ENCODE results near the gene SOX18. TPM values are rescaled to one million over a fixed set of nuclear protein-coding genes. Genes with fewer than 3 reads are reported as not detected.

Gene SOX18
- total RNA-seq, 1 donor from 2014 or later = 1.0 TPM

DNA sequence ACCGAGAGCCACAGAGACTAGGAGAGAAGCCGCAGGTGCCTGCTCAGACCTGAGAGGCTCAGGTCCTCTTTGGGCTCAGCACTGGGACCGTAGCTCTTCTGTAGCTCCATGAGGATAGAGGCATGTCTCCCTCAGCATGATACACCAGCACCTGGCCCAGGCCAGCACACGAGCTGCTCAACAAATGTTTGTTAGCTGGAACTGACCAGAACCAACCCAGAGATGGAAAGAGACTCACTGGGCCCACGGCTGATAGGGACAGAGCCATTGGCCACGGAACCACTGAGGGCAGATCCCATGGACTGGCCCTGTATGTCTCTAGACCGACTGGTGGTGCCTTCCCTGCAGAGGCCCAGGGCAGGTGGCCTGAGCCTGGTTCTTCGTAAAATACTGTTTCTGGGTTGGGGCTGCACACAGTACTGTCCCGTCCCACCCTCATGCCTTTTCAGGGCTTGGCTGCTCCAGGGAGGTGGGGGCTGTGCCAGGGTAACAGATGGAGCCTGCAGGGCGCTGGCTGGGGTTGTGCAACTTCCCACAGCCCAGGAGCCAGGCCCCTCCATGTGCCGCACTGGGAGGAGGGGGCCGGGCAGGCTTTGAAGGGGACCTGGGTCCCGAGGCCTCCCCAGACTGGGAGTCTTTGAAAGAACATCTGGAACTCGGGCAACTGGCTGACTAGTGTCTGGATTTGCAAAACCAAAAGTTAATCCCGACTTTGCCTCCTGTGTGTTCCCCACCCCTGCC is 8.2 kb downstream of the SOX18 start:
- no peak for DNase-seq (ENCODE audit: low spot score)
- H3K9me3 Mint-ChIP-seq = no peaks in the 10 kb centered on the region
- no peaks in the 10 kb centered on the region for H3K36me3 Mint-ChIP-seq (ENCODE audit: low read depth)
- peaks cover 4% of the 10 kb centered on the region for H3K27me3 Mint-ChIP-seq (ENCODE audit: low read depth)
- H3K4me3 Mint-ChIP-seq (ENCODE audit: low read depth) = peak overlapping the region; percentile 57
- peaks cover 25% of the 10 kb centered on the region for H3K4me1 Mint-ChIP-seq (ENCODE audit: low read depth)
- intact Hi-C loops (cut with micrococcal nuclease) = no loop called here
- H3K27ac Mint-ChIP-seq = peak overlapping the region; percentile 31

- H3K27me3 Mint-ChIP-seq (ENCODE audit: low read depth) = no peaks in the 10 kb centered on the region
- H3K9me3 Mint-ChIP-seq = no peaks in the 10 kb centered on the region
- peaks cover 25% of the 10 kb centered on the region for H3K4me1 Mint-ChIP-seq (ENCODE audit: low read depth)
- H3K27ac Mint-ChIP-seq = no peak overlapping the region
- intact Hi-C loops (cut with micrococcal nuclease) = no loop called here
- no peak overlapping the region for H3K4me3 Mint-ChIP-seq (ENCODE audit: low read depth)
- peaks cover under 1% of the 10 kb centered on the region for H3K36me3 Mint-ChIP-seq (ENCODE audit: low read depth)
- DNase-seq (ENCODE audit: low spot score) = no peak
These were observed 9.0 kb downstream of the SOX18 start for GRCh38 chr20:64040231-64041039.

- intact Hi-C loops (cut with micrococcal nuclease) = loop anchor here (1.0 to 10.0 kb wide), 2 partner anchors 59 to 145 kb away; partner anchors contain the start of gene DNAJC5
- Mint-ChIP-seq H3K4me3 (ENCODE audit: low read depth) (peak overlapping the region; percentile 64), H3K27ac (peak overlapping the region; percentile 4), H3K36me3 (ENCODE audit: low read depth) (peaks cover 3% of the 10 kb centered on the region), H3K9me3 (no peaks in the 10 kb centered on the region), H3K4me1 (ENCODE audit: low read depth) (peaks cover 33% of the 10 kb centered on the region), H3K27me3 (ENCODE audit: low read depth) (no peaks in the 10 kb centered on the region)
- no peak for DNase-seq (ENCODE audit: low spot score)
These were observed 9.9 kb downstream of the SOX18 start for GRCh38 chr20:64039293-64040160.

- Mint-ChIP-seq H3K9me3 (no peaks in the 10 kb centered on the region), H3K36me3 (ENCODE audit: low read depth) (peaks cover 9% of the 10 kb centered on the region), H3K27me3 (ENCODE audit: low read depth) (no peaks in the 10 kb centered on the region), H3K27ac (no peak overlapping the region), H3K4me1 (ENCODE audit: low read depth) (peaks cover 38% of the 10 kb centered on the region), H3K4me3 (ENCODE audit: low read depth) (peak overlapping the region; percentile 66)
- intact Hi-C loops (cut with micrococcal nuclease) = loop anchor here (1.0 to 10.0 kb wide), 2 partner anchors 58 to 144 kb away; partner anchors contain the start of gene DNAJC5
- peak; percentile 73 for DNase-seq (ENCODE audit: low spot score)
These were observed 10.7 kb downstream of the SOX18 start for GRCh38 chr20:64038565-64039292.

DNA sequence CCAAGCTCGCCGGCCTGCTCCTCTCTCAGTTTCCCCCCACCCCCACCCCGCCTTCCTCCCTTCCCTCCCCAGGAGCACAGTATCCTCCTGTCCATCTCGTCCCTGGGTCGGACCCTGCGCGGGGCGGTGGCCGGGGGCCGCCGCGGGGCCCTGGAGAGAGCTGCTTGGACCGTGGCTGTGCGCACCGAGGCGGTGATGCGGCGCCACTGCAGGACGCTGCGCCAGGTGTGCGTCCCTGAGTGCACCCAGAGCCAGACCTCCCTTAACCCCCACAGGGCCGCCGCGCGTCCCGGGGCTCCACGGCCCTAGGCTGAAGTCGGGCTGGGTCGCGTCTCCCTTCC is 11.2 kb downstream of the SOX18 start:
- Mint-ChIP-seq H3K36me3 (ENCODE audit: low read depth) (peaks cover 10% of the 10 kb centered on the region), H3K4me1 (ENCODE audit: low read depth) (peaks cover 38% of the 10 kb centered on the region), H3K27me3 (ENCODE audit: low read depth) (no peaks in the 10 kb centered on the region), H3K27ac (no peak overlapping the region), H3K4me3 (ENCODE audit: low read depth) (peak overlapping the region; percentile 74), H3K9me3 (no peaks in the 10 kb centered on the region)
- DNase-seq (ENCODE audit: low spot score) = no peak
- intact Hi-C loops (cut with micrococcal nuclease) = loop anchor here (10.0 kb wide), 1 partner anchor 143 kb away; the partner anchor contains the start of gene DNAJC5

GRCh38 chr20:64037498-64038213 is 11.8 kb downstream of the SOX18 start:
- no peak for DNase-seq (ENCODE audit: low spot score)
- Mint-ChIP-seq H3K4me3 (ENCODE audit: low read depth) (peak overlapping the region; percentile 74), H3K4me1 (ENCODE audit: low read depth) (peaks cover 38% of the 10 kb centered on the region), H3K27me3 (ENCODE audit: low read depth) (no peaks in the 10 kb centered on the region), H3K9me3 (no peaks in the 10 kb centered on the region), H3K27ac (peak overlapping the region; percentile 80), H3K36me3 (ENCODE audit: low read depth) (peaks cover 10% of the 10 kb centered on the region)
- intact Hi-C loops (cut with micrococcal nuclease) = loop anchor here (10.0 kb wide), 1 partner anchor 143 kb away; the partner anchor contains the start of gene DNAJC5

DNA sequence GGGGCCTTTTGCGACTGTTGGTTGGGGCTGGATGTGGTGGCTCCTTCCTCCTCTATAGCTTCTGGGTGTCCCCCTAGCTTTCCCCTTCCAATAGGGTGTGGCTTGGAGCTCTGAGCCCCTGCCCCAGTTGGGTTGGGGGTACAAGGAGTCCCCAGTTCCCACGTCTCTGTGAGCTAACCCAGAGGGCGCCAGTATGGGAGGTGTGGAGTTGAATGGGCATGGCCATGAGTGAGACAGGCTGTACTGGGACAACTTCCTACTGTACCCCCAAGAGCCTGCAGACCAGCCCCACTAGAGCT is 12.3 kb downstream of the SOX18 start:
- intact Hi-C loops (cut with micrococcal nuclease) = loop anchor here (10.0 kb wide), 1 partner anchor 142 kb away; the partner anchor contains the start of gene DNAJC5
- DNase-seq (ENCODE audit: low spot score) = no peak
- H3K9me3 Mint-ChIP-seq = no peaks in the 10 kb centered on the region
- H3K4me1 Mint-ChIP-seq (ENCODE audit: low read depth) = peaks cover 37% of the 10 kb centered on the region
- H3K27me3 Mint-ChIP-seq (ENCODE audit: low read depth) = no peaks in the 10 kb centered on the region
- H3K4me3 Mint-ChIP-seq (ENCODE audit: low read depth) = peak overlapping the region; percentile 74
- peaks cover 13% of the 10 kb centered on the region for H3K36me3 Mint-ChIP-seq (ENCODE audit: low read depth)
- peak overlapping the region; percentile 63 for H3K27ac Mint-ChIP-seq

DNA sequence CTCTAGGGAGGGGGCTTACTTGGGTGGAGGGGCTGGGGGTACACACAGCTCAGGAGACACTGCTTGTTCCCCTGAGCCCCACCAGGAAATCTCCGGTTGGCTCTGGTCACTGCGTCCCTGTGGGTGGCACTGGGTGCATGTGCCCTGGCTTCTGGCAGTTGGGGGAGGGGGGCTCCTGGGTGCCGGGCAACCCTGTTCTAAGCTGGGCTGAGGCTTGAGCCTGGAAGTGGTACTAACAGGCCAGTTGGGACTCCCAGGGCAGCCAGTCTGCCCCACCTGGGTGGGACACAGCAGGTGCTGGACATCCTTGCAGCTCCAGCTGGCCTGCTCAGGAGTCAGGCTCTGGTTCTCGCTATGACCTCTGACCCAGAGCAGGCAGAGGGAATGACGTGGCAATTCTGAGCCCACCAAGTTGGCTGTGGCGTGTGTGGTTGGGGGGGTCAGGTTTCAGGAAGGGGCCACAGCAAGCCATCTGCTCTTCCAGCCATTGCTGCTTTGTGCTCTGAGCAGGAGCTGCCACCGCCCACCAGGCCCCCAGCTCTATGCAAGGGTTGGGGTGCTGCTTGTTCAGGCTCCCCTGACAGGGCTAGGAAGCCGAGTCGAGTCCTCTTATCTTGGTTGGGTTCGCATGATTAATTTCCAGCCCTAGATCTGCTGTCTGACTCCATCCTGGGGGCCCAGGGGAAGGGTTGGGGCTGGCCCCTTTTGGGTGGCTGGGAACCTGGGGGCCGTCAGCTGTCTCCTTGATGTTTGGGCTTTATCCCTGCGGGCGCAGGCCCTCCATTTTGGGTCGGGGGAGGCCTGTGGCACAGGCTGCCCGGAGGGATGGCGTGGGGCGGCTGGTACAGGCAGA is 12.9 kb downstream of the SOX18 start:
- no peak for DNase-seq (ENCODE audit: low spot score)
- intact Hi-C loops (cut with micrococcal nuclease) = loop anchor here (10.0 kb wide), 1 partner anchor 142 kb away; the partner anchor contains the start of gene DNAJC5
- peak overlapping the region; percentile 8 for H3K4me3 Mint-ChIP-seq (ENCODE audit: low read depth)
- peaks cover 37% of the 10 kb centered on the region for H3K4me1 Mint-ChIP-seq (ENCODE audit: low read depth)
- H3K27ac Mint-ChIP-seq = peak overlapping the region; percentile 63
- no peaks in the 10 kb centered on the region for H3K27me3 Mint-ChIP-seq (ENCODE audit: low read depth)
- H3K36me3 Mint-ChIP-seq (ENCODE audit: low read depth) = peaks cover 15% of the 10 kb centered on the region
- H3K9me3 Mint-ChIP-seq = no peaks in the 10 kb centered on the region

GRCh38 chr20:64035933-64036345 is 13.5 kb downstream of the SOX18 start, which contains the start of gene C20orf204:
Gene C20orf204, plus strand, starts transcription at chr20:64036182. Its CDS starts 142 bp downstream, at chr20:64036324.
- H3K9me3 Mint-ChIP-seq = no peaks in the 10 kb centered on the region
- peaks cover 20% of the 10 kb centered on the region for H3K36me3 Mint-ChIP-seq (ENCODE audit: low read depth)
- peaks cover 35% of the 10 kb centered on the region for H3K4me1 Mint-ChIP-seq (ENCODE audit: low read depth)
- no peak for DNase-seq (ENCODE audit: low spot score)
- H3K27me3 Mint-ChIP-seq (ENCODE audit: low read depth) = no peaks in the 10 kb centered on the region
- intact Hi-C loops (cut with micrococcal nuclease) = loop anchor here (10.0 kb wide), 1 partner anchor 141 kb away; the partner anchor contains the start of gene DNAJC5
- peak within 1 kb of the TSS; percentile 62 for H3K4me3 Mint-ChIP-seq (ENCODE audit: low read depth)
- peak within 1 kb of the TSS; percentile 96 for H3K27ac Mint-ChIP-seq

DNA sequence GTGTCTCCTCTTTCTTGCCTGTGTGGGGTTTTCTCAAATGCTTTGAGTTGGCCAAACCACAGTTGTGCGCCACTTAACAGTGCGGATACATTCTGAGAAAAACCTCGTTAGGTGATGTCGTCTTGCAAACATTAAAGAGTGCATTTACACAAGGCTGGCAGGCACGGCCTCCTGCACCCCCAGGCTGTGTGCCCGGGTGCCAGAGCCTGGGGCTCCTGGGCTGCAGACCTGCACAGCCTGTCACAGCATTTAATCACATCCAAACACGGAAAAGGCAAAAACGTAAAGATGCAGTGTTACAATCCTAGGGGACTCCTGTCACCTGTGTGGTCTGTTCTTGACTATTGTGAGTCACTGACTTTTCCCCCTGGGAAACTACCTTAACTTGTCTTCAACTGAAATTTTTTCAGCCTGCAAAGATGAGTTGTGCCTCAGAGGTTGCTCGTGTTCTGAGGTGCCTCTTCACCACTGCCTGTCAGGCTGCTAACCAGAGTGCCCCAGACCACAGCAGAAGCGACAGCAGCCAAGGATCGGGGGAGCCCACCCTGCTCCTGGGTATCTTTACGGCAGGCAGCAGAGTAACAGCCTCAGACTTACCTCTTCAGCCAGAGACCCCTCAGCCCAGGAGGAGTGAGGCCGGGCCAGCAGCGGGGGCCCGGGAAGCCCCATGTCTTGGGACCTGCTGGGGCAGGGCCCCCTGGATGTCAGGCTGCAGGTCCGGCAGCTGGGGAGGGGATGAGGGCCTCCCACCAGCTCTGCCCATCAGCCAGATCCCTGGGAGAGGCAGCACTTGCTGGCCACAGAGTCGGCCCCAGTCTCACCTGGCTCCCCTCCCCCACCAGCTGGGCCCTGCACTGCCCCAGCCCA is 14.1 kb downstream of the SOX18 start:
- Mint-ChIP-seq H3K4me3 (ENCODE audit: low read depth) (peak overlapping the region; percentile 62), H3K27me3 (ENCODE audit: low read depth) (no peaks in the 10 kb centered on the region), H3K36me3 (ENCODE audit: low read depth) (peaks cover 26% of the 10 kb centered on the region), H3K9me3 (no peaks in the 10 kb centered on the region), H3K27ac (peak overlapping the region; percentile 96), H3K4me1 (ENCODE audit: low read depth) (peaks cover 35% of the 10 kb centered on the region)
- intact Hi-C loops (cut with micrococcal nuclease) = loop anchor here (10.0 kb wide), 1 partner anchor 140 kb away; the partner anchor contains the start of gene DNAJC5
- DNase-seq (ENCODE audit: low spot score) = peak; percentile 35
